A549 (cell line): Measurements from ENCODE around the gene EMILIN1. TPM values are rescaled to one million over a fixed set of nuclear protein-coding genes. Genes with fewer than 3 reads are reported as not detected.

ENCODE experiments used
- ATAC-seq, 2 experiments: fragments of 200-7000 bp in 1 of 2; fragments of >200 bp in 1 of 2; cut with Nextera tagmentation in 1 of 2; cut with Tn5 transposase in 1 of 2; 3 replicates each; pipeline versions ENCODE4 v1.8.0 to v1.9.1; 2018 to 2020; ENCODE audit warnings: mild to moderate bottlenecking in 1 of 2, moderate library complexity in 1 of 2
- CTCF ChIA-PET: fragments of 300-600 bp; sonication (Branson Sonifier 250); formaldehyde crosslinking; extraction: SDS; loops from one replicate; lab custom pipeline; 2021; ENCODE audit warnings: antibody characterized with exemption, inconsistent platforms; lab: Yijun Ruan, JAX
- POLR2A ChIA-PET: fragments of 350-600 bp; formaldehyde crosslinking; extraction: SDS; loops from one replicate; lab custom pipeline; 2021; ENCODE audit warnings: antibody characterized with exemption, inconsistent platforms; lab: Yijun Ruan, JAX
- DNase-seq, 2 experiments: peaks; one replicate each; pipeline versions ENCODE4 v3.0.0 to v3.0.0-alpha.2; 2011 to 2016; ENCODE audit warnings: low read depth in 1 of 2, low spot score in 1 of 2
- FAIRE-seq: peaks from 2 replicates; lab custom pipeline; 2011; peaks lifted over from hg19 to GRCh38; lab: Jason Lieb, UNC
- H3K27ac ChIP-seq, 2 experiments: fragments of >200 bp; sonication (Bioruptor Twin); formaldehyde crosslinking; 3 replicates each; pipeline ENCODE4 v1.5.1; 2016 to 2017
- H3K4me1 ChIP-seq: fragments of >200 bp; sonication (Bioruptor Twin); formaldehyde crosslinking; 3 replicates; pipeline ENCODE4 v1.6.1; 2016
- H3K4me2 ChIP-seq: fragments of >200 bp; sonication (Bioruptor Twin); formaldehyde crosslinking; 3 replicates; pipeline ENCODE4 v1.6.1; 2016
- H3K4me3 ChIP-seq: fragments of >200 bp; sonication (Bioruptor Twin); formaldehyde crosslinking; 3 replicates; pipeline ENCODE4 v1.5.1; 2016
- H3K9me3 ChIP-seq: fragments of >200 bp; sonication (Bioruptor Twin); formaldehyde crosslinking; 3 replicates; pipeline ENCODE4 v1.6.1; 2016
- ATOH8 ChIP-seq: fragments of 250-450 bp; sonication (Bioruptor Pico); IDR thresholded peaks from 2 replicates; pipeline ENCODE4 v1.5.0; 2020; ENCODE audit warnings: low read depth, mild to moderate bottlenecking, moderate library complexity
- CBX2 ChIP-seq: fragments of 200-600 bp; sonication (generic); IDR thresholded peaks from 2 replicates; pipeline ENCODE4 v1.6.1; 2016; ENCODE audit warnings: low read depth, mild to moderate bottlenecking, borderline replicate concordance
- CBX8 ChIP-seq: fragments of 200-600 bp; sonication (generic); IDR thresholded peaks from 2 replicates; pipeline ENCODE4 v1.6.1; 2016
- CEBPB ChIP-seq, 2 experiments: fragments of >200 bp in 1 of 2; sonication (Bioruptor Twin) in 1 of 2; formaldehyde crosslinking in 1 of 2; IDR thresholded peaks; 2 replicates each; pipeline ENCODE4 v1.6.1; 2012 to 2016
- CHD4 ChIP-seq: fragments of 200-600 bp; sonication (generic); IDR thresholded peaks from 2 replicates; pipeline ENCODE4 v1.6.1; 2016; ENCODE audit warnings: antibody characterized with exemption, mild to moderate bottlenecking, borderline replicate concordance
- E2F6 ChIP-seq: IDR thresholded peaks from 2 replicates; pipeline ENCODE4 v1.6.1; 2012; ENCODE audit warnings: low read depth, borderline replicate concordance
- FOSB ChIP-seq: fragments of 250-450 bp; sonication (Bioruptor Pico); IDR thresholded peaks from 2 replicates; pipeline ENCODE4 v1.5.0; 2020; ENCODE audit warnings: mild to moderate bottlenecking, moderate library complexity
- HDAC2 ChIP-seq: fragments of 200-600 bp; sonication (generic); IDR thresholded peaks from 2 replicates; pipeline ENCODE4 v1.6.1; 2016
- HOXA7 ChIP-seq: fragments of 250-450 bp; sonication (Bioruptor Pico); IDR thresholded peaks from 2 replicates; pipeline ENCODE4 v1.5.0; 2020; ENCODE audit warnings: mild to moderate bottlenecking, moderate library complexity
- JUN ChIP-seq, 2 experiments: fragments of >200 bp; sonication (Bioruptor Twin); formaldehyde crosslinking; IDR thresholded peaks; 2 replicates in 1 of 2; 3 replicates in 1 of 2; pipeline ENCODE4 v1.6.1; 2016 to 2017
- KDM5A ChIP-seq: fragments of 200-600 bp; sonication (generic); IDR thresholded peaks from 2 replicates; pipeline ENCODE4 v1.6.1; 2016; ENCODE audit warnings: antibody characterized with exemption, mild to moderate bottlenecking
- MAFK ChIP-seq: fragments of 450-650 bp; IDR thresholded peaks from 2 replicates; pipeline ENCODE4 v1.6.1; 2014; ENCODE audit not compliant: partially characterized antibody
- MAX ChIP-seq: IDR thresholded peaks from 2 replicates; pipeline ENCODE4 v1.6.1; 2012
- MAZ ChIP-seq: fragments of 150-350 bp; IDR thresholded peaks from 2 replicates; pipeline ENCODE4 v1.6.1; 2014; ENCODE audit warnings: antibody characterized with exemption, low read depth, low read length, borderline replicate concordance
- PHF8 ChIP-seq: fragments of 200-600 bp; sonication (generic); IDR thresholded peaks from 2 replicates; pipeline ENCODE4 v1.6.1; 2016; ENCODE audit warnings: low read depth, mild to moderate bottlenecking, antibody characterized with exemption, moderate library complexity, borderline replicate concordance
- POLR2A ChIP-seq: IDR thresholded peaks from 2 replicates; pipeline ENCODE4 v1.6.1; 2012; ENCODE audit warnings: mild to moderate bottlenecking, low read length
- WGBS: methylation state at CpG from one replicate; pipeline ENCODE4 v1.1.6; 2017; ENCODE audit errors: missing lambda C conversion rate; 5-methylcytosine and 5-hydroxymethylcytosine counted together
- polyA plus RNA-seq, 4 experiments: library from polyadenylated mRNA; depleted of rRNA in 3 of 4; stranded (reverse); fragments of >200 nt; fragmentation: RNase III in 1 of 4; extraction: RNeasy Plus Mini Kit Qiagen cat#74134 plus additional on column Dnase treatment in 1 of 4; gene quantifications; 2 replicates in 3 of 4; 3 replicates in 1 of 4; pipeline ENCODE4 v1.2.3, GENCODE V29; 2011 to 2017
- TF ChIP-seq, protein P1 (sequence below): fragments of >200 bp; sonication (Bioruptor Twin); formaldehyde crosslinking; IDR thresholded peaks from 3 replicates; pipeline ENCODE4 v1.6.1; 2016
- TF ChIP-seq, protein P2 (sequence below): fragments of 200-600 bp; sonication (generic); IDR thresholded peaks from 2 replicates; pipeline ENCODE4 v1.6.1; 2016; ENCODE audit warnings: antibody characterized with exemption, mild to moderate bottlenecking, moderate library complexity

EMILIN1 gene
- polyA plus RNA-seq, 2 of the 4 experiments (the other 2 are of a cell fraction): 0.13 to 0.49 TPM

DNA sequence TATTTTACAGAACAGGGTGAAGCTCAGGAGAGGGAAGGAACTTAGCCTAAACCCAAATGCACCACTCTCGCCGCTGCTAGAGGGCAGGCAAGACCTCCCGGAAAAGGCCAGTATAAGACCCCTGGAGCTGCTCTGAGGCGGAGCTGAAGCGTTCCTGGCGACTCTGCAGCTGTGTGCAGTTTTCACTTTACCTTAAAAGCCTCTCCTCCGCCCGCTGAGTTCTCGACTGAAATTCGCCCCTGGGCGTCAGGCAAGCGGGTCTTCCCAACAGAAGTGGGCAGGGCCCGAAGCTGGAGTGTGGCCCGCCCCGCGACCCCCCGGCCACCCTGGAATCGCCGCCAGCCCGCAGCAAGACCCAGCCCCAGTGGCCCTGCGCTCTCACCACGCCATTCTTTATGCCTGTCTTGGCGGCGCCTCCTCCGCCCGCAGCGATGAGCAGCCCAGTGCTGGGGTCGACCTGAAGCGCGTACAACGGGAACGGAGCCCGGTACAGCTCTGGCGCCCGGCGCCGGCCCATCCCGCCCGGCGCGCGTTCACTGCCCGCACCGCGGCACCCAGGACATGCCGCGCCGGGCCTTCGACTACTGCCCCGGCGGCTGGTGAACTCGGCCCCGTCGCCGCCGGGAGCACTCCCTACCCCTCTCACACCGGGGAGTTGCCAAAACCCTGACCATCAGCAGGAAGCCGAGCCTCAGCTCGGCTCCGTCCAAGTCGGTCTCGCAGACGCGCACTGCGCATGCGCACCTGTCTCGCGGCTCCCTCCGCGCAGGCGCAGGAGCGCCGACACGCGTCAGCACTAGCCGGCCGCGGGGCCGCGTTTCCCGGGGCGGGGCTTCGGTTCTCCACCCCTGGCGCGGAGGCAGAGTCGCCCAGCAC, 55.7 kb downstream of the EMILIN1 start, which contains the start of gene PREB:
PREB (minus strand) TSS at position 732 of the 876 bp plus-strand sequence; CDS start at position 517, 215 bp downstream.
- peak; percentile 89 to 96 for ATAC-seq
- no peak for FAIRE-seq
- WGBS: 2% methylated on average over 75 of the region's 86 CpGs
- H3K4me2 ChIP-seq: peak within 1 kb of the TSS; percentile 98
- no peak for TF ChIP-seq CEBPB (IDR thresholded peaks at IDR 0.05)
- TF ChIP-seq JUN (IDR thresholded peaks at IDR 0.05): peak; percentile 69 to 75; a peak in 3 of 5 replicates
- peak; percentile 93 for TF ChIP-seq POLR2A
- 0 out of 2 replicates have a peak, but pooled peaks have one; percentile 40 for TF ChIP-seq KDM5A
- no peak for TF ChIP-seq HDAC2
- TF ChIP-seq HOXA7 (CRISPR knock-in tag): no peak
- no peak for TF ChIP-seq MAZ
- TF ChIP-seq MAX: peak; percentile 56
- TF ChIP-seq CBX8: no peak
- no peak for TF ChIP-seq ATOH8 (CRISPR knock-in tag)
- TF ChIP-seq, protein P1, sequence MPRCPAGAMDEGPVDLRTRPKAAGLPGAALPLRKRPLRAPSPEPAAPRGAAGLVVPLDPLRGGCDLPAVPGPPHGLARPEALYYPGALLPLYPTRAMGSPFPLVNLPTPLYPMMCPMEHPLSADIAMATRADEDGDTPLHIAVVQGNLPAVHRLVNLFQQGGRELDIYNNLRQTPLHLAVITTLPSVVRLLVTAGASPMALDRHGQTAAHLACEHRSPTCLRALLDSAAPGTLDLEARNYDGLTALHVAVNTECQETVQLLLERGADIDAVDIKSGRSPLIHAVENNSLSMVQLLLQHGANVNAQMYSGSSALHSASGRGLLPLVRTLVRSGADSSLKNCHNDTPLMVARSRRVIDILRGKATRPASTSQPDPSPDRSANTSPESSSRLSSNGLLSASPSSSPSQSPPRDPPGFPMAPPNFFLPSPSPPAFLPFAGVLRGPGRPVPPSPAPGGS: peak; percentile 94; the same call in 2 of the 3 replicates
- no peak for TF ChIP-seq FOSB (CRISPR knock-in tag)
- TF ChIP-seq CBX2: no peak
- TF ChIP-seq PHF8: peak; percentile 64; the same call in 1 of the 2 replicates
- TF ChIP-seq, protein P2, sequence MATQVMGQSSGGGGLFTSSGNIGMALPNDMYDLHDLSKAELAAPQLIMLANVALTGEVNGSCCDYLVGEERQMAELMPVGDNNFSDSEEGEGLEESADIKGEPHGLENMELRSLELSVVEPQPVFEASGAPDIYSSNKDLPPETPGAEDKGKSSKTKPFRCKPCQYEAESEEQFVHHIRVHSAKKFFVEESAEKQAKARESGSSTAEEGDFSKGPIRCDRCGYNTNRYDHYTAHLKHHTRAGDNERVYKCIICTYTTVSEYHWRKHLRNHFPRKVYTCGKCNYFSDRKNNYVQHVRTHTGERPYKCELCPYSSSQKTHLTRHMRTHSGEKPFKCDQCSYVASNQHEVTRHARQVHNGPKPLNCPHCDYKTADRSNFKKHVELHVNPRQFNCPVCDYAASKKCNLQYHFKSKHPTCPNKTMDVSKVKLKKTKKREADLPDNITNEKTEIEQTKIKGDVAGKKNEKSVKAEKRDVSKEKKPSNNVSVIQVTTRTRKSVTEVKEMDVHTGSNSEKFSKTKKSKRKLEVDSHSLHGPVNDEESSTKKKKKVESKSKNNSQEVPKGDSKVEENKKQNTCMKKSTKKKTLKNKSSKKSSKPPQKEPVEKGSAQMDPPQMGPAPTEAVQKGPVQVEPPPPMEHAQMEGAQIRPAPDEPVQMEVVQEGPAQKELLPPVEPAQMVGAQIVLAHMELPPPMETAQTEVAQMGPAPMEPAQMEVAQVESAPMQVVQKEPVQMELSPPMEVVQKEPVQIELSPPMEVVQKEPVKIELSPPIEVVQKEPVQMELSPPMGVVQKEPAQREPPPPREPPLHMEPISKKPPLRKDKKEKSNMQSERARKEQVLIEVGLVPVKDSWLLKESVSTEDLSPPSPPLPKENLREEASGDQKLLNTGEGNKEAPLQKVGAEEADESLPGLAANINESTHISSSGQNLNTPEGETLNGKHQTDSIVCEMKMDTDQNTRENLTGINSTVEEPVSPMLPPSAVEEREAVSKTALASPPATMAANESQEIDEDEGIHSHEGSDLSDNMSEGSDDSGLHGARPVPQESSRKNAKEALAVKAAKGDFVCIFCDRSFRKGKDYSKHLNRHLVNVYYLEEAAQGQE: no peak
- TF ChIP-seq MAFK: no peak
- no peaks in the 10 kb centered on the region for H3K9me3 ChIP-seq
- peak; percentile 93 to 96 for DNase-seq
- H3K4me3 ChIP-seq: peak within 1 kb of the TSS; percentile 89
- peaks cover 11% of the 10 kb centered on the region for H3K4me1 ChIP-seq
- peak within 1 kb of the TSS; percentile 91 to 95 for H3K27ac ChIP-seq
- ChIA-PET POLR2A (interaction anchor here (0.7 to 2.6 kb wide), 4 partner anchors 9 to 78 kb away, joined by 3 to 17 read pairs (median 6); partner anchors contain the start of genes ABHD1, ATRAID, OST4 and SLC5A6), CTCF (interaction anchor here (0.7 to 3.4 kb wide), 13 partner anchors 10 to 169 kb away, joined by 3 to 25 read pairs (median 4); partner anchors contain the start of gene ABHD1)

- no peak for TF ChIP-seq MAZ
- TF ChIP-seq, protein P2: no peak
- TF ChIP-seq E2F6: peak; percentile 31; the same call in 1 of the 2 replicates
- 0 out of 2 replicates have a peak, but pooled peaks have one; percentile 63 for TF ChIP-seq CHD4
- TF ChIP-seq JUN (IDR thresholded peaks at IDR 0.05): peak in 1 of 2 experiments; percentile 8; a peak in 1 of 5 replicates
- ChIA-PET CTCF (interaction anchor here (0.6 to 3.4 kb wide), 7 partner anchors 11 to 145 kb away, joined by 3 to 25 read pairs (median 5); partner anchors contain the start of gene ABHD1), POLR2A (interaction anchor here (1.3 to 2.6 kb wide), 3 partner anchors 11 to 77 kb away, joined by 3 to 17 read pairs (median 5); partner anchors contain the start of genes ABHD1, ATRAID, OST4 and SLC5A6)
- DNase-seq (no peak), ATAC-seq (no peak; a peak in 1 of 6 replicates), FAIRE-seq (no peak)
- H3K4me2 ChIP-seq: peak overlapping the region; percentile 64
- H3K4me3 ChIP-seq: peak overlapping the region; percentile 89
- WGBS: 47% methylated on average over 33 of the region's 33 CpGs
- H3K4me1 ChIP-seq: peaks cover 11% of the 10 kb centered on the region
- no peaks in the 10 kb centered on the region for H3K9me3 ChIP-seq
- peak overlapping the region; percentile 65 to 91 for H3K27ac ChIP-seq
These were observed 56.5 kb downstream of the EMILIN1 start for GRCh38 chr2:27134781-27135477.
